GM21529 (cell line): ENCODE data around the gene TFR2.
"Not testable (repeated sequence)": the region's sequence is repeated elsewhere in the genome, so short reads cannot be mapped to it uniquely, and the experiment has no call there.

Experiments
- ATAC-seq: cut with Tn5 transposase; IDR thresholded peaks from one replicate; pipeline ENCODE4 v1.9.1; 2021; ENCODE audit not compliant: unreplicated experiment

The TFR2 gene

GRCh38 chr7:100678291-100678984, 37.1 kb upstream of the TFR2 start:
- no peak for ATAC-seq

GRCh38 chr7:100677308-100678267, 36.2 kb upstream of the TFR2 start:
- no peak for ATAC-seq

- ATAC-seq: no peak
Measured at GRCh38 chr7:100676501-100677306, 35.4 kb upstream of the TFR2 start.

GRCh38 chr7:100675581-100676350, 34.4 kb upstream of the TFR2 start:
- ATAC-seq: peak; percentile 37

GRCh38 chr7:100675105-100675451, 33.7 kb upstream of the TFR2 start:
- no peak for ATAC-seq

GRCh38 chr7:100674411-100675104, 33.2 kb upstream of the TFR2 start:
- ATAC-seq: no peak

GRCh38 chr7:100673942-100674410, 32.6 kb upstream of the TFR2 start:
- no peak for ATAC-seq

GRCh38 chr7:100673302-100673941, 32.1 kb upstream of the TFR2 start, which contains the start of gene GNB2:
Gene GNB2, plus strand, starts transcription at chr7:100673740. Its CDS starts 2,526 bp downstream, at chr7:100676266.
- peak; percentile 54 for ATAC-seq

GRCh38 chr7:100671353-100672327, 30.3 kb upstream of the TFR2 start:
- ATAC-seq: no peak

- ATAC-seq: no peak
Measured at GRCh38 chr7:100670074-100670473, 28.7 kb upstream of the TFR2 start.

GRCh38 chr7:100669106-100669505, 27.8 kb upstream of the TFR2 start:
- not testable (repeated sequence) for ATAC-seq

- ATAC-seq: no peak
Measured at GRCh38 chr7:100668069-100668449, 26.7 kb upstream of the TFR2 start.

GRCh38 chr7:100667331-100668068, 26.1 kb upstream of the TFR2 start:
- ATAC-seq: no peak

GRCh38 chr7:100665168-100665726, 23.9 kb upstream of the TFR2 start:
- no peak for ATAC-seq

GRCh38 chr7:100662194-100662776, 20.9 kb upstream of the TFR2 start:
- not testable (repeated sequence) for ATAC-seq

GRCh38 chr7:100655908-100656674, 14.7 kb upstream of the TFR2 start, which contains the start of gene ACTL6B:
Gene ACTL6B, minus strand, starts transcription at chr7:100656448. Its CDS starts 94 bp downstream, at chr7:100656354.
- no peak for ATAC-seq
